ENCODE results near the gene PIK3CA.

GRCh38 chr3:179156775-179157174, 8.6 kb downstream of the PIK3CA start:
- no peak for TF ChIP-seq POLR2A (IDR thresholded peaks at IDR 0.05)
- no peak for TF ChIP-seq CTCF (IDR thresholded peaks at IDR 0.05)
